DMS 273 (cell line): Measurements from ENCODE around the gene RAB3C.
A peak's percentile ranks its signal among the peaks of the same experiment; 100 is the strongest.

ENCODE experiments used
- DNase-seq: peaks from one replicate; lab custom pipeline; 2025; ENCODE audit not compliant: unreplicated experiment; lab: John Stamatoyannopoulos, UW

Gene RAB3C

GRCh38 chr5:58860680-58861079 is 277.8 kb downstream of the RAB3C start:
- peak; percentile 64 for DNase-seq

- no peak for DNase-seq
Observed at GRCh38 chr5:58868931-58869330, 286.1 kb downstream of the RAB3C start.

- peak; percentile 78 for DNase-seq
Observed at GRCh38 chr5:58871648-58872242, 288.9 kb downstream of the RAB3C start.

- DNase-seq = no peak
Observed at GRCh38 chr5:58872670-58873273, 289.9 kb downstream of the RAB3C start.

- DNase-seq = no peak
Observed at GRCh38 chr5:58875599-58875998, 292.7 kb downstream of the RAB3C start.

GRCh38 chr5:58885260-58885659 is 302.4 kb downstream of the RAB3C start:
- no peak for DNase-seq

GRCh38 chr5:58886315-58887207 is 303.7 kb downstream of the RAB3C start:
- peak; percentile 87 for DNase-seq

- DNase-seq = no peak
Observed at GRCh38 chr5:58887311-58887710, 304.4 kb downstream of the RAB3C start.

- DNase-seq = no peak
Observed at GRCh38 chr5:58887721-58888409, 305.0 kb downstream of the RAB3C start.

- DNase-seq = no peak
Observed at GRCh38 chr5:58890265-58890664, 307.4 kb downstream of the RAB3C start.

GRCh38 chr5:58890701-58891085 is 307.8 kb downstream of the RAB3C start:
- DNase-seq = no peak

- peak; percentile 89 for DNase-seq
Observed at GRCh38 chr5:58891086-58891970, 308.5 kb downstream of the RAB3C start.

- DNase-seq = no peak
Observed at GRCh38 chr5:58891971-58892343, 309.1 kb downstream of the RAB3C start.

- no peak for DNase-seq
Observed at GRCh38 chr5:58893551-58893950, 310.7 kb downstream of the RAB3C start.

- DNase-seq = no peak
Observed at GRCh38 chr5:58898006-58898405, 315.1 kb downstream of the RAB3C start.

- no peak for DNase-seq
Observed at GRCh38 chr5:58898538-58898937, 315.7 kb downstream of the RAB3C start.

- DNase-seq = no peak
Observed at GRCh38 chr5:58901271-58901670, 318.4 kb downstream of the RAB3C start.

GRCh38 chr5:58902305-58902704 is 319.4 kb downstream of the RAB3C start:
- DNase-seq = no peak

GRCh38 chr5:58902765-58903164 is 319.9 kb downstream of the RAB3C start:
- no peak for DNase-seq

- DNase-seq = no peak
Observed at GRCh38 chr5:58904737-58905136, 321.9 kb downstream of the RAB3C start.

GRCh38 chr5:58905944-58906343 is 323.1 kb downstream of the RAB3C start:
- no peak for DNase-seq
